GM18505 (cell line): ENCODE results near the gene CRB2.

Source experiments
- ATAC-seq: cut with Tn5 transposase; IDR thresholded peaks from one replicate; pipeline ENCODE4 v1.9.1; 2021; ENCODE audit not compliant: unreplicated experiment
- POLR2A ChIP-seq: IDR thresholded peaks from 4 replicates; pipeline ENCODE4 v1.6.1; 2011; ENCODE audit warnings: borderline replicate concordance; ENCODE audit not compliant: insufficient read depth, insufficient read length; ENCODE audit errors: extremely low read depth

Gene CRB2

GRCh38 chr9:123421801-123422455, 65.9 kb downstream of the CRB2 start:
- no peak for ATAC-seq
- no peak for TF ChIP-seq POLR2A

DNA sequence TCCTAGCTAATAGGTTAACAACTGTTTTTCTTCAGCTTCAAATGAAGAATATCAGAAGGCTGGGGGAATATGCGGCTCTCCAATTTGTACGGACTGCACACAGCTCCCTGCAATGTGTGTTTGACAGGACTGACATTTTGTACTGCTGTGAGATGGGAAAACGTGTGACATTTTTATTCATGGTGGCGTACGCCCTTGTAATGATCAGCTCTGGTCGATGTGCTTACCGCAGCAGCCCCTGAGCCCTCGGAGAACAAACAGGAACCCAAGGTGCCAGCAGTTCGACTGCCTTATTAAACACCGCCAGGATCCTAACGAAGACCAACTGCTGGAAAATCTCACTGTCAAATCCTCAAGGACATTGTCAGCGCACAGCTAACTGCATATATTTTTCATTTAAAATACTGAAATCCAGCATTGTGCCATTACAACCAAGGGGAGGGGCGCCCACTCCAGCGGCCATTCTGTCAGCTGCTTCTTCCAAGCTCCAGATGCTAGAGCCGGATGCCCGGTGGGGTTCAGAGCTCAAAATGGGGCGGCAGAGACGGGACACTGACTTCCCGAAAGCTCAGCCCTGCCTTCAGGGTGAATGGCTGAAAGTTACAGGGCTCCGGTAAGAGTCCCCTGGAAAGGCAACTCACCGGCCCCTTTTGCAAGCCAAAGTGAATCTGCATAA, 66.8 kb downstream of the CRB2 start:
- no peak for ATAC-seq
- no peak for TF ChIP-seq POLR2A

GRCh38 chr9:123423311-123423640, 67.3 kb downstream of the CRB2 start:
- ATAC-seq: no peak
- TF ChIP-seq POLR2A: no peak

GRCh38 chr9:123424131-123424530, 68.1 kb downstream of the CRB2 start:
- TF ChIP-seq POLR2A: no peak
- ATAC-seq: no peak

DNA sequence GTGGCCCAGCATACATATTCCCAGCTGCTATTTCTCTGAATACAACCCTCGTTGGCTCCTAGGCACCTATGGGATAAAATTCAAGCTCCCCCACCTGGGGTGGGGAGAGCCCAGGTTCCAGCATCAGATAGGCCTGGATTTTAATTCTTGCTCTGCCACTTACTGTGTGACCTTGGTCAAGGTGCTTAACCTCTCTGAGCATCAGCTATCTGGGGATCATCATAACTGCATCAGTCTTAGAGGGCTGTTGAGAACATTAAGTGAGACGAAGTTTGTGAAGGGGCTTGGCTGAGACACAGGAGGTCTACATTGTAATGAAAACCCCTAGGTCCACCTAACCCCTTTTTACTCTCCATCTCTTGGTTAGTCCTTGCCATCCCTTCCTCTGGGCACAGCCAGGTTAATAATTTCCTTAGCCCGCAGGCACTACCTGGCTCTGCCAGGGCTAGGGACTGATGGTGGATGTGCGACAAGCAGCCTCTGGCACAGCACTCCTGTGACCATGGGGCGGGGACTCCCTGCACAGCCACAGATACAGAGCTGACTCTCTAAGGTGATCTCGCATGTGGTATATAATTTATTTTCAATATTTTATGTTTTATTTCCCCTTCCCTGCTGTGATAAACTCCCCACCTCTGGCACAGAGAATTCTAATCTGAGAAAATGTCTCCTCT, 68.7 kb downstream of the CRB2 start:
- no peak for TF ChIP-seq POLR2A

DNA sequence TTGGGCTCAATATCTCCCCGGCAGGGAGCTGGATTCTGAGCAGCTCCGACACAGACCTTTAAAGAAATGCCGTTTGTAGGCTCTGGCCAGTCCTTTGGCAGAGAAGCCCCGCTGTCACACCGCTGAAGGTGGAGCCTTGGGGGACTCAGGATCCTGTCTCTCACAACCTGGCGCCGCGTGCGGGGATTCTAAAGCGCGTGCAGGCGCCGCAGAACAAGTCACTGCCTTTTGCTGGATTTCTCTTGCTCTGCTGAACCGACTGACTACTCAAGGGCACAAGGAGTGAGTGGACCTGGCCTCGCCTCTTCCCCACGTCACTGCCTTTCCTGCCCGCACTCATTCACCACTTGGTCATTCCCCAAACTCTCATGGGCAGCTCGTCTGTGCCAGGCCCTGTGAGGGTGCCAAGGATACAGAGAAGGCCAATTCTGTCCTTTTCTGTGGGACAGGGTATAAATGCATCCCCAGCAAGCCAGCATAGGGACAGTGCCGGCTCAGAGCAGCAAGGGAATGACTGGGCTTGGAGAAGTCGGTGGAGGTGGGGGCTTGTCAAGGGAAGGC, 69.3 kb downstream of the CRB2 start:
- no peak for TF ChIP-seq POLR2A
- ATAC-seq: no peak

More for the DNA sequence above, 68.7 kb downstream of the CRB2 start:
- ATAC-seq: no peak

DNA sequence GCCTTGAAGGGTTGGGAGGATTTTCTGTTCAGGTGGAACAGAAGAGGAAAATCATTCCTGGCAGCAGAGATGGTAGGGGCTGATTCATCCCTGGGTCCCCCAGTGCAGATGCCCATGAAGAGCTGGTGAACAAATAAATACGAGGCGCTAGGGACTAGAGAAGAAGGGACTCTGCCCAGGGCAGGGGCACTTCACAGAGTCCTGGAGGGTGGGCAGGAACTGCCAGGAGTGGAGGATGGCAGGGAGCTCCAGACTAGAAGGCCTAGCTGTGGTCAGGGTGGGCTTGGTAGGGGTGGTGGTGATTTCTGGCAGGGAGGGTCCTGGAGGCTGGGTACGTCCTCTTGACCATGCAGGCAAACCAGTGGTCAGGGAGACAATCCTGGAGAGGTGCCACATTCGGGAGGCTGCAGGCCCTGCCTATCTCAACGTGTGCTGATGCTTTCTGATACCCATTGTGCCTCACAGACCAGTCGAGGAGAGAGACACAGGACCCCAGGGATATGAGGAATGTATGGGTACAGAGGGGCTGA, 69.9 kb downstream of the CRB2 start:
- ATAC-seq: no peak
- no peak for TF ChIP-seq POLR2A

GRCh38 chr9:123426406-123426805, 70.4 kb downstream of the CRB2 start:
- no peak for ATAC-seq
- no peak for TF ChIP-seq POLR2A
